HG03039 (cell line): ENCODE measurements around the gene FABP7.
"Not testable (repeated sequence)": the region's sequence is repeated elsewhere in the genome, so short reads cannot be mapped to it uniquely, and the experiment has no call there.

ENCODE experiments used
- ATAC-seq: cut with Tn5 transposase; IDR thresholded peaks from one replicate; pipeline ENCODE4 v1.9.1; 2021; ENCODE audit warnings: mild to moderate bottlenecking, moderate library complexity; ENCODE audit not compliant: unreplicated experiment

The FABP7 gene

DNA sequence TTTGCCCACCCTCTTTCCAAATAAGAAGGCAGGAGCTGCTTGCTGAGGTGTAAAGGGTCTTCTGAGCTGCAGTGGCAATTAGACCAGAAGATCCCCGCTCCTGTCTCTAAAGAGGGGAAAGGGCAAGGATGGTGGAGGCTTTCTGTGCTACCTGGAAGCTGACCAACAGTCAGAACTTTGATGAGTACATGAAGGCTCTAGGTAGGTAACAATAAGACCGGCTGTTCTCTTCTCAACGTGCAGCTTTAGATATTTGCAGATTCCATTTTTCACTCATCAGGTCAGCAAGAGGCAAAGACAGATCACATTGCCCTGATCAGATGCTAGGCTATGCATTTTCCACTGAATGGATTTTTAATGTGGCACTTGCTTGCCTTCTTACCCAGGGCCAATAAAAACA, at the start of gene FABP7:
Gene FABP7, plus strand, starts transcription at position 50 of the 400 bp plus-strand sequence. Its CDS starts 79 bp downstream, at position 129.
- ATAC-seq, result no peak

DNA sequence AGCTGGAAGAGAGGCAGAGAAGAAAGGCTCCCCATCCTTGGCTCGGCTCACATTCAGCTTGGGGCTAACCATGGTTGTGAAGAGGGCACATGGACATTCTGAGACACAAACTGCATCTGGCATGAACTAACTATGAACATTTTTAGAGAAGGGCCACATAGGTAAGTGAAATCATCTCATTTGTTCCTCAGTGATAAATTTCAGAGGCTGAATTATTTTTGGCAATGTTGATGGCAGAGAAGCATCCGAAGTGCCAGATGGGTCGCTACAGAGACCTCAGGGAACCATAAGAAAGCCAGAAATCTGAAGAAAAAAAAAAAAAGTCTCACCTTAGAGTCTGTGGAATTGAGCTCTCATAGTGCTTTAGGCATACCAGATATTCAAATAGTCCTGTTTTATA, 49.2 kb upstream of the FABP7 start:
- ATAC-seq, result no peak

DNA sequence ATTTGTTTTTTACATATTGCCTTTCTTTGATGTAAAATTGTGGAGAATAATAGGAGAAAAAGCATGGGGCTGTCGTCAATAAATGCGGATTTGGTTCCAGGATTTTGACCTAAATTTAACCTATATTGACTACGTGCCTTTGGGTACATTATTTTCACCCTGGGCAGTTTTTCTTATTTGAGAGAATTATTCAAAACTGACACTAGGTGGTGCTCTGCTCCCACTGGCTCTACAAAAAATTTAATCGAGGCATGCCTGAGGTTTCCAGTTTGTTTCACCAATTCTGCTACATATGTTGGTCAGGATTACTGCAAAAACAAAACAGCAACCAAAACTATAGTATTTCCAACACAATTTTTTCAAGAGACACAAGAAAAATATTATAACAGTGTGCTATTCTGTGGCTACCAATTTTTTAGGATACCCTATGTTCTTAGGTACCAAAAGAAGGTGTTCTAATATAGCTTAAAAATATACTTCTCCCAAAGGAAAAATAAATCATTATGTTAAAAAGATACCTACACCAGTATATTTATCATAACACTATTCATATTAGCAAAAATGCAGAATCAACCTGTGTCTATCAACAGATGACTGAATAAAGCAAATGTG, 48.6 kb upstream of the FABP7 start:
- ATAC-seq, result no peak

DNA sequence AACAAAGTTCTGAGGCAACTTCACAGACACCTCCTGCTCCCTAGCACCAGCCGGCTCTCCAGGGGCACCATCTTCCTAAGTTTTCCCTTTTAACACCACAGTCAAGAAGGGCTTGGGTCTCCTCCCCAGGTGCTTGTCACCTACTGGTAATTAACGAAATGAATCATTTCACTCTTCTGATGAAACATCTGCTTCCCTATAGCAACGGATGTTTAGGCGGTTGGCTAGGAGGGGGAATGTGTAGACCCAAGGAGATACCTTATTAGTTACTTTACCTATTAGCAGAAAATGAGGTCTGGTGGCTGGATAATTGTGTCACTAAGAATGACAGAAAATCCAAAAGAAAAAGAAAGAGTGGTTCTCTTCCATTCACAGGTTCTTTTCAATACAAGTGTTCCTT, 46.3 kb upstream of the FABP7 start:
- ATAC-seq, result no peak

DNA sequence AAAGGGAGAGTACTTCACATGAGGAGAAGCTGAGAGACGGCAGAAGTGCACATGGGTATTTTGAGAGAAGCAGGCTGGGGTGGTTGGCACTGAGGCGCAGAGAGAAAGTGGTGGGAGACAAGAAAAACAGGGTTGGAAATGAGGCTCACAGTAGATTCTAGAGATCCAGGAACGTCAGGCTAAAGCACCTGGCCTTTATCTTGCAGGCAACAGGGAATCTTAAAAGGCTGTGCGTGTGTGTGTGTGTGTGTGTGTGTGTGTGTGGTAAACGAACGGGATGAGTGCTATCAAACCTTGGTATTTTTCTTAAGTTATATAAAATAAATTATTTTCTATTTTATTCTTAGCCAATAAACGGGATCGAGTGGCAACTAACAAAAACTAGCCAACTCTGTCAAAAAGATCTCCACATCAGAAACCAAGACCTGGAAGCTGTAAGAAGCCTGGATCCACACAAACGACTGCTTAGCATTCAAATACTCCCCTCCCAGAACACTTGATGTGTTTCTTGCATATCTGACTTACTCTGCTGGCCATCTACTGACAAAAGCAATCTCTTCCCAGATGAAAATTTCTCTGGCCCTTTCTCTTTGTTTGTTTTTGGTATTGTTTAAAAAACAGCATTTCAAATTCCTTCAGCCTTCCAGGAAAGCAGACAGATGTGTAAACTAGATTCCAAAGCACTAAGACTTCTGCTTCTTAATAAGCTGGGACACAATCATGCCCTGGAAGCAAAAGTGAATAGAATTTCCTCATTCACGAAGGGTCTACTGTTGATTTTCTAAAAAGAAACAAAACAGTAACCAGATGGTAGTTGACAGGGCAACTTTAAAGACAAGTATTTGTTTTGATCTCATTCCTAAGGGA, 44.8 kb upstream of the FABP7 start:
- no peak for ATAC-seq

DNA sequence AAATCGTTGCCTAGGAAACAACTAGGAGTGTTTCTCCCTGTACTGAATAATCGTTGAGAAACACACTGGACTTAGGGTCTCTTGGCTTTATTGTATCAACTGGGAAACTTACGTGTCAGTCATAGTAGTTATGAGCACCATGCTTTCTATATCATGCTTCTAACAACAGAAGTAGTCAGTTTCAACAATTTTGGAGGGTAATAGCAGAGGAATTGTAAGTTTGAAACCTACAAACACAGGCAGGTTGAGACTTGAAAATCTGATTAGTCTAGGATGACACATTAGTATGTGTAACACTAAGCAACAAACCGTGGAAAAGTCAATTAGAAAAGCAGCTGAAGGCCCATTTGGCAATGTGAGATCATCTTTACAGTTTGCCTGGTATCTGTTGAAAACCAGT, 43.9 kb upstream of the FABP7 start:
- no peak for ATAC-seq

DNA sequence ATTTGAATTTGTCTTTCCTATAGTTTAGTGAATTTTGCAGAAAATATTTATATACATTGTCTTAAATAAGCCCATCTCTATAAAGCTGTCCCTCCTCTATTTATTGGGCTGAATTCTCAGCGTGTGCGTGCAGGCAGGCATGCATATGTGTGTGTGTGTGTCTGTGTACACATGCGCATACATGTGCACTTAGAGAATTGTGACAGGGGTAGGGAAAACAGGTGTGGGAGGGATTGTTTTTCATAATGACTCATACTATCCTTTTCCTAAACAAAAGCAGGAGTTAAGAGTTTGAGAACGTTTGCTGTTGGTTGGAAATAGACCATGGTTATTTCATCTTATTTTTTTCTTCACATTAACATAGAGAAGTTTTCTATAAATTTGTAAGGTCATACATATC, 43.4 kb upstream of the FABP7 start:
- ATAC-seq, result no peak

DNA sequence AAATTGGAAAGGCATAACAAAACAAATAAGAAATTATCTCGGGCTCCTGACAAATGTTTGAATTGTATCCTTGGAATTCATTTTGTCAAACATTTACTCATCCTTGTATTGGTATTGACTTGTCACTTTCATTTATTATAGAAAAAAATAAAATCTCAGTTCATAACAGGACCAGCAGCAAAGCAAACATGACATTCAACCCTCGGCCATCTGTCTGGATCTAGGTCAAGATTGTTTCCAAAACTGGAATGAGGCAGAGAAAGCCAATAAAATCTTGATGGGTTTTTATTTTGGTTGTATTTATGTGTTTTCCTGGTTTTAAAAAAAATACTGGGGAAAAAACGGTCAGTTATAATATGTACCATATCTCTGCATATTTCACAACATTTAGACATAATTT, 42.9 kb upstream of the FABP7 start:
- ATAC-seq, result no peak

DNA sequence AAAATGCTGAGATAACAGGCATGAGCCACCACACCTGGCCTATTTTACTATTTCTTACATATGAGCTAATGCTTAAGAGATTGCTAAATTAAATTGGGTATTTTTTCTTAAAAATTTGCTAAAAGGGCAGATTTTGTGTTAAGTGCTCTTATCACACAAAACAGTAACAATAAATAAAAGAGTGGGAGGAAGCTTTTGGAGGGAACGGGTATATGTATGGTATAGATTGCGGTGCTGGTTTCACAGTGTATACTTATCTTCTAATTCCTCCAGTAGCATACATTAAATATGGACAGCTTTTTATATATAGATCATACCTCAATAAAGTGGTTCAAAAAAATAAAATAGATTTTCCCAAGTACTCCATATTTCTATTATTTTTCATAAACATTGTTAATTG, 39.4 kb upstream of the FABP7 start:
- ATAC-seq, result no peak

DNA sequence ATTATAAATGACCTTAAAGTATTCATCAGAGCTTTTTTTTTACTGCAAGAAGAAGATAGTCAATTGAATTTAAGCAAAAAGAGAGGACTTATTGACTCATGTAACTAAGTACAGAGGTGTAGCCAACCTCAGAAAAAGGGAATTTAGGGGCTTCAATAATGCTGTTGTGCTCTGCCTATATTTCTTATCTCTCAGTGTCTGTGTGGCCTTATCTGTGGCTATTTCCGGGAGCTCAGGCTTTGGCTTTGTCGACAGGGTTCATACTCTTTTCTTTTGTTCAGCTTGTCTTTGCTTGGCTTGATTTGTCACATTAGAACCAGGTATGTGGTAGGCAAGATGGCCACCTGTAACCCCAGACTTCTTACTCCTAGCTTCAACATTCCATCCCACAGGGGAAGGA, 38.6 kb upstream of the FABP7 start:
- no peak for ATAC-seq

DNA sequence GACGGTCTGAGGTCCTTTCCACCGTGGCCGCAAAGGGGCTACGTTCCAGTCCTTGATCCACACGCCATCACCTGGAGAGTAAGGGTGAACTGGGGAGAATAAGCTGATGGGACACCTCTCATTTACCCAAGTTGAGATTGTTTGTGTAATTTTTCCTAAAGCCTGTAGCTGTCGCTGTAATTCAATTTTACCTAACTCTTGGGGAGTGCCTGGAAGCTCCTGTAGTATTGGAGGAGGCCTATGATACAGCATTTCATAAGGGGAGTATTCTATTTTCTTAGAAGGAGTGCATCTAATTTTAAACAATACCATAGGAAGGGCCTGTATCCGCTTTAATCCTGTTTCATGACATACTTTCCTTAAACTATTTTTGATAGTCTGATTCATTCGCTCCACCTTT, 35.3 kb upstream of the FABP7 start:
- not testable (repeated sequence) for ATAC-seq

DNA sequence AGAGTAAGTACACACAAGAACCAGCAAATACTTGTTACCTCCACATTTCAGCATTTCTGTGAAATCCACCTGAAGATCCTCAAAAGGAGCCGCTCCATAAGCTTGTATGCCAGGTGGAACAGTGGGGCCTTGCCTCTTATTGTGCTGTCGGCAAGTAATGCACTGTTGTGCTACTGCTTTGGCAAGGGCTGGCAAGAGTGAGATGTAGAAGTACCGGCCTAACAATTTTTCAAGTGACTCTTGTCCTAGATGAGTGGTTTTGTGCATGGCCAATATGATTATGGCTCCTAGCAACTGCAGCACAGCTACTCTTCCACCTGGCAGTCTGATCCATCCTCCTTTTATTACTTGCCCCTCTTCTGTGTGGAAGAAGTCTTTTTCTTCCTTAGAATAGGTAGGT, 34.7 kb upstream of the FABP7 start:
- ATAC-seq, result not testable (repeated sequence)

DNA sequence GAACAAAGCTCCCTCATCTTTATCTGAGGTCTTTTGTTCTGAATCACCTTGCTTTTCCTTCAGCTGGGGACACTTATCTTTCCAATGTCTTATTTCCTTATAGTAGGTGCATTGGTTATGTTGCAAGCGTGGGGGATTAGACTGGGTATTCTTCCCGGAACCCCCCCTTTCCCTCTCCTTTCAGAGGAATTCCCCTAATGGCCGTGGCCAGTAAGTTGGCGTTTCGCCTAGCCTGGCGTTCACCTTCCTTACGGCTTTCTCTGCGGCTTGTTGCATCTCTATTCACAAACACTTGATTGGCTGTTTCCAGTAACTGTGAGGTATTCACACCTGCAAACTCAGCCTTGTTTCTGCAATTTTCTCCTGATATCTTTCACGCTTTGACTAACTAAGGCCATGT, 32.8 kb upstream of the FABP7 start:
- ATAC-seq, result no peak

DNA sequence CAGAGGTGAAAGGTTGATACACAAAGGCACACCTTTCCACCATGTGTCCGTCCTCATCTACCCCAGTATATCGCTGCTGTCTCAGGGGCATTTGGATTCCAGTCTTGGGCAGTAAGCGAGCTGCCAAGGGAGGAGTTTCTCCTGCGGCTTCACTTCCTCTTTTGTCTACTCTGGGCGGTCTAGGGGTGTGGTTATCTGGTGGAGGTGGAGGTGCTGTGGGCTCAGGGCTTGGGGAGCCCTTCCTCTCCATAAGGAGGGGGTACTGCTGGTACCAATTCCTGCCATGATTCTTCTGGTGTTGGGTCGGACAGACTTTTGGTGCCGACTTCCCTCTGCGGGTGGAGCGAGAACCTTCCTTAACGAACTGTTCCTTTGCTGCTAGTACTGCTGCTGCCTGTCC, 31.9 kb upstream of the FABP7 start:
- ATAC-seq, result no peak

DNA sequence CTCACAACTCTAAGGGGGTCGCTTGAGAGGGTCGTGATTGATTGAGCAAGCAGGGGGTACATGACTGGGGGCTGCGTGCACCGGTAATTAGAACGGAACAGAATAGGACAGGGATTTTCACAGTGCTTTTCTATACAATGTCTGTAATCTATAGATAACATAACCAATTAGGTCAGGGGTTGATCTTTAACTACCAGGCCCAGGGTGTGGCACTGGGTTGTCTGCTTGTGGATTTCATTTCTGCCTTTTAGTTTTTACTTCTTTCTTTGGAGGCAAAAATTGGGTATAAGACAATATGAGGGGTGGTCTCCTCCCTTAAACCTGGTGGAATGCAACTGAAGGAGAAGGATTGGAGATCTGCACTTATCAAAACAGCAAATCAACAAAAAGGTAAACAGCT, 30.6 kb upstream of the FABP7 start:
- ATAC-seq, result not testable (repeated sequence)

DNA sequence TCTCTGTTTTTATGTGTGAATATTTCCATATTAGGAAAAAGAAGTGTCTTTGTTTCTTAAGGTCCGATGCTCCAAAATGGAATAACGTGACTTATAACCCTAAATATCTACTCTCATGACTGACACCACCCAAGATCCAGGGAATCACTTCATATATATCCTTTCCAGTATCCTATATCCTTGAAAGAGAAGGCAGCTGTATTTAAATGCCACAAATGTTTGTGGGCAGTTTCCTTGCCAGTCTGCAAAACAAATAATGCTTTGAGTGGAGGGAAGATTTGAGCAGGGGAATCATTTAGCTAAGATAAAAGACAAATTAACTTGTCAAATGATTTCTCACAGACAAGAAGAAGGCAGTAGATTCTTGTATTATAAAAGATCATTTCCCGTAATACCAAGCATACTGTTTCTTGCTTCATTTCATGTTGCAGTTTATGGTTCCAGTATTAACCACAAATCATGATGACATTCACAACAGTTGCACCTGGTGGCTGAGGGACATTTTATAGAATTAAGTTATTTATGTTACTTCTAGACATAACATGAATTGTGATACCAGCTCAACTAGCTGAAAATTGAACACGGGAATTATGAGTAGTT, 30.0 kb upstream of the FABP7 start:
- ATAC-seq, result no peak

DNA sequence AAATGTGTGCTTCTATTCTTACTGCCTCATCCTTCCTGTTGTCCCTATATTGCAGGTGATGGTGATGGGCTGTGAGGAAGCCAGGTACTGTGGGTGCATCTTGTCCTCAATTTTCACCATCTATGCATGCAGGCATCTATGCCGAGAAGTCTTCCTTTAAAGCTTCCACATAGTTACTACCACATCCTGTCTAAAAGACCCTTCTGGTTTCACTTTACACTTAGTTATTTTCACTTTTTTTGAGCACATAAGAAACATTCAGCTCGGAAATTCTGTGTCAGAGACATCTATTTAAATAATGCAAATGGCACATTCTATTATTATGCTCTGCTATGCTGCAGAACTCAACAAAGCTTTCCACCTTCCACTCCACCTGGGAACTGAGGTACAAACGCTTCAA, 28.2 kb upstream of the FABP7 start:
- ATAC-seq, result peak; percentile 73

DNA sequence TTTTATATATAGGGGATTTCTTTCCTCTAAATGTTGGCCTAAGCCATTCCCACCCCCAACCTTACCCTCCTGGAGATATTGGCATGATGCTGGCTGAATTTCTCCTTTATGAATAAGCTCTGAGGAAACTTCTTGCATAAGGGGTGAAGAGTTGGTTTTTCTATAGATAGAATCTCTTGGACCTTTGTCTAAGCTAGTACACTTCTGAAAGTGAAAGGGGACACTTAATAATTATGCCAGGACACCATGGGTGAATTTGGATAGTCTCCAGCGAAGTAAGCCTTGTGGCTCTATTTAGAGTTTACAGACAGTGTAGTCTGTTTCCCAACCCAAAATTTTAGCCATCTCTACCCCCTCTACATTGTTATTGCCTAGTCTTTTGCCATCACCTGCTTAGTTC, 27.1 kb upstream of the FABP7 start:
- ATAC-seq, result no peak

DNA sequence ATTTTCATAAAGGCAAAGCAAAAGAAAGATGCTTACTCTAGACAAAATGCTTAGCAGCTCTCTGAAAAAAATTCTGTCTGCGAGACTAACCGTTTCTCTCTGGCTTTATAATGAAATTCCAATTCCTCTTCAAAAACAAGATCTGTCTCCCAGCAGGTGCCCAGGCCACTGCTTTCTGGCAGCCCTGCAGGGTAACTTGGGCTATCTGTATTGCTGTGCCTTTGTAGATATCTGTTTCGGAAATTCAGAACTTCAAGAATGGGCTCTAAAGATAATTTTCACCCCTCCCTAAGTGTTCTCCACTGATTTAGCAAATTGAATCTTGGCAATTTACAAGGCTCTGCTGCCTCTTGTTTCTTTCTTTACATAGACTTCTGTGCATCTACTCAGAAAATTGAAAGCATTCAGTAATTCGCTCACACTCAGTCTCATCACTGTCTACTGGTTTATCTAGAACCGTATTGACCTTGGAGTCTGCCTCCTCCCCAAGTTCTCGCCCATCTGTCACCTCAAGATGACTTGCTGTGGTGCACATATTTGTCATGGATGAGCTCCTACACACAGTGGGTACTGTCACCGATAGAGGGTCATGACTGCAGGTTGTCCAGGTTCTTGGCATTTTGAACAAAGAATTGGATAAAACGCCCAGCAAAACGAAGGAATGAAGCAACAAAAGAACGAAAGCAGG, 26.4 kb upstream of the FABP7 start:
- ATAC-seq, result no peak

DNA sequence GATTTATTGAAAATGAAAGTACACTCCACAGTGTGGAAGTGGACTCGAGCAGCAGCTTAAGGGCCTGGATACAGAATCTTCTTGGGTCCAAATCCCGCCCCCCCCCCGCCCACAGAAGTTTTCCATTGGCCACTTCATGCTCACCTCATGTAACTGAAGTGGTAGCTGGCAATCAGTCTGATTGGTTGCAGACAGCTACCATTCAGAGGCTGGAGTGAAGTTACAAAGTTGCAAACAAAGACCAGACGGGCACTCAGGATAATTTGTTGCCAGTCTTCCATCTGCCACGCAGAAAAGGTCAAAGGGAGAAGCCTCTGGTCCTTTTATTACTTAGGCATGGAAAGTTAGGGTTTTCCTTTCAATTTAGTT, 25.8 kb upstream of the FABP7 start:
- ATAC-seq, result no peak

DNA sequence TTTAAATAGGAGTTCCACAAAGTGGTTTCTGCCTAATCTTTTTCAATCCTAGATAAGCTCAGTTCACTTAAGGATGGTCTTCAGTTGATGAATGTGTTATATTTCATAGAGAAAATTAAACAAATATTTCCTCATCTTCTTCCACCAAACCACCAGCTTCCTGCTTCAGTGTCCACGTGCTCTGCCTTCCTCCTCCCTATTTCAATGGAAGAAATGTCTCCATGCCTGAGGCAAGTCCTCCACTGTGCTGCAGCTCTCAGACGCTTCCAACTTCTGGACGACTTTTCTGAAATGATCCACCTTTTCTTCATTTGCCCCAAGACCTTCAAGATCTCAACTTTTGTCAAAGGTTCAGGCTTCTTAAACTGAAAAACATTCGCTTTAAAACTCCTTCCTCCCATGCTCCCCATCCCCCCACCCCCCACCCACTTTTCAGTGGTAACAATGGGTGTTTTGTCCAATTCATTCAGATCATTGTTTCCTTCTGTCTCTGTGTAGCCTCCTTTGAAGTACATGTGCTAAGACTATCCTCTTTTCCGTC, 25.3 kb upstream of the FABP7 start:
- ATAC-seq, result no peak
